Neural cell (in vitro differentiated cells): ENCODE results near the gene NARS2. TPM values are rescaled to one million over a fixed set of nuclear protein-coding genes. Genes with fewer than 3 reads are reported as not detected.

Experiments used
- H2AFZ ChIP-seq: fragments of 200-600, 300-800 bp; sonication (generic), shearing (Covaris generic); 2 replicates; pipeline ENCODE4 v1.6.0; 2014; ENCODE audit warnings: low read depth, mild to moderate bottlenecking, antibody characterized with exemption, low read length, moderate library complexity
- H3F3A ChIP-seq: fragments of 200-600 bp; shearing (Covaris generic); 2 replicates; pipeline ENCODE4 v1.6.1; 2016; ENCODE audit warnings: mild to moderate bottlenecking, moderate library complexity, mixed read lengths, antibody characterized with exemption, low read length; ENCODE audit not compliant: insufficient read depth, poor library complexity, severe bottlenecking
- H3K27ac ChIP-seq: fragments of 200-600, 300-800 bp; sonication (generic), shearing (Covaris generic); 2 replicates; pipeline ENCODE4 v1.5.1; 2014; ENCODE audit warnings: mild to moderate bottlenecking, low read length, moderate library complexity
- H3K27me3 ChIP-seq: fragments of 300-800, 200-600 bp; sonication (generic), shearing (Covaris generic); 2 replicates; pipeline ENCODE4 v1.6.0; 2014; ENCODE audit warnings: mild to moderate bottlenecking, low read depth, low read length, moderate library complexity; ENCODE audit not compliant: insufficient read depth
- H3K36me3 ChIP-seq: fragments of 300-800, 200-600 bp; sonication (generic), shearing (Covaris generic); 2 replicates; pipeline ENCODE4 v1.5.1; 2014; ENCODE audit warnings: mild to moderate bottlenecking, antibody characterized with exemption, low read length, moderate library complexity; ENCODE audit not compliant: insufficient read depth
- H3K4me2 ChIP-seq: fragments of 300-800, 200-600 bp; sonication (generic), shearing (Covaris generic); 2 replicates; pipeline ENCODE4 v1.6.0; 2014; ENCODE audit warnings: mild to moderate bottlenecking, low read length
- H3K4me3 ChIP-seq: fragments of 300-800, 200-600 bp; sonication (generic), shearing (Covaris generic); 2 replicates; pipeline ENCODE4 v1.5.1; 2014; ENCODE audit warnings: mild to moderate bottlenecking, low read length, moderate library complexity
- H3K79me2 ChIP-seq: fragments of 200-600 bp; shearing (Covaris generic); replicated peaks from 2 replicates; pipeline ENCODE4 v1.6.0; 2014; ENCODE audit warnings: mild to moderate bottlenecking, low read length, moderate library complexity; ENCODE audit not compliant: insufficient read depth
- H3K9ac ChIP-seq: fragments of 300-800, 200-600 bp; sonication (generic), shearing (Covaris generic); 2 replicates; pipeline ENCODE4 v1.6.1; 2016; ENCODE audit warnings: mild to moderate bottlenecking, low read length, mixed read lengths
- H3K9me2 ChIP-seq: fragments of 200-600 bp; shearing (Covaris generic); 2 replicates; pipeline ENCODE4 v1.6.1; 2016; ENCODE audit warnings: mild to moderate bottlenecking, low read length, mixed read lengths; ENCODE audit not compliant: insufficient read depth
- H3K9me3 ChIP-seq: fragments of 200-600, 300-800 bp; sonication (generic), shearing (Covaris generic); 2 replicates; pipeline ENCODE4 v1.6.1; 2016; ENCODE audit warnings: mild to moderate bottlenecking, mixed run types, low read length, moderate library complexity, mixed read lengths
- H4K20me1 ChIP-seq: fragments of 200-600 bp; shearing (Covaris generic); 2 replicates; pipeline ENCODE4 v1.6.1; 2016; ENCODE audit warnings: mild to moderate bottlenecking, mixed run types; ENCODE audit not compliant: insufficient read depth
- EP300 ChIP-seq: fragments of 450-650 bp; conservative IDR thresholded peaks from 2 replicates; pipeline ENCODE4 v1.6.1; 2014; ENCODE audit warnings: antibody characterized with exemption, mild to moderate bottlenecking, moderate library complexity; ENCODE audit not compliant: poor library complexity, severe bottlenecking
- EZH2 ChIP-seq: fragments of 200-600, 300-800 bp; shearing (Covaris generic), sonication (generic); IDR thresholded peaks from 2 replicates; pipeline ENCODE4 v1.6.1; 2014; ENCODE audit warnings: antibody characterized with exemption, low read length, borderline replicate concordance, mild to moderate bottlenecking; ENCODE audit not compliant: insufficient read depth, poor library complexity, severe bottlenecking
- MXI1 ChIP-seq: fragments of 450-650 bp; conservative IDR thresholded peaks from 2 replicates; pipeline ENCODE4 v1.6.1; 2014; ENCODE audit warnings: antibody characterized with exemption, mild to moderate bottlenecking; ENCODE audit not compliant: poor library complexity, severe bottlenecking
- POLR2AphosphoS5 ChIP-seq: IDR thresholded peaks from 2 replicates; pipeline ENCODE4 v1.6.1; 2012
- RAD21 ChIP-seq: fragments of 450-650 bp; conservative IDR thresholded peaks from 2 replicates; pipeline ENCODE4 v1.6.1; 2014; ENCODE audit warnings: antibody characterized with exemption, mild to moderate bottlenecking, moderate library complexity
- REST ChIP-seq: IDR thresholded peaks from 2 replicates; pipeline ENCODE4 v1.6.1; 2012; ENCODE audit warnings: borderline replicate concordance
- SMC3 ChIP-seq: fragments of 450-650 bp; conservative IDR thresholded peaks from 2 replicates; pipeline ENCODE4 v1.6.1; 2014; ENCODE audit warnings: antibody characterized with exemption, mild to moderate bottlenecking, moderate library complexity; ENCODE audit not compliant: poor library complexity
- TAF1 ChIP-seq: IDR thresholded peaks from 2 replicates; pipeline ENCODE4 v1.6.1; 2012; ENCODE audit warnings: low read depth
- polyA plus RNA-seq: library from polyadenylated mRNA; depleted of rRNA; stranded (reverse); fragments of >200 nt; gene quantifications from 2 replicates; pipeline ENCODE4 v1.2.3, GENCODE V29; 2014
- TF ChIP-seq, protein P1 (sequence below): fragments of 450-650 bp; IDR thresholded peaks from 2 replicates; pipeline ENCODE4 v1.5.1; 2014; ENCODE audit warnings: antibody characterized with exemption, mild to moderate bottlenecking, moderate library complexity; ENCODE audit not compliant: poor library complexity, severe bottlenecking

NARS2 gene
- polyA plus RNA-seq, 1 donor from 2014 or later: 39.6 TPM

- TF ChIP-seq, protein P1, sequence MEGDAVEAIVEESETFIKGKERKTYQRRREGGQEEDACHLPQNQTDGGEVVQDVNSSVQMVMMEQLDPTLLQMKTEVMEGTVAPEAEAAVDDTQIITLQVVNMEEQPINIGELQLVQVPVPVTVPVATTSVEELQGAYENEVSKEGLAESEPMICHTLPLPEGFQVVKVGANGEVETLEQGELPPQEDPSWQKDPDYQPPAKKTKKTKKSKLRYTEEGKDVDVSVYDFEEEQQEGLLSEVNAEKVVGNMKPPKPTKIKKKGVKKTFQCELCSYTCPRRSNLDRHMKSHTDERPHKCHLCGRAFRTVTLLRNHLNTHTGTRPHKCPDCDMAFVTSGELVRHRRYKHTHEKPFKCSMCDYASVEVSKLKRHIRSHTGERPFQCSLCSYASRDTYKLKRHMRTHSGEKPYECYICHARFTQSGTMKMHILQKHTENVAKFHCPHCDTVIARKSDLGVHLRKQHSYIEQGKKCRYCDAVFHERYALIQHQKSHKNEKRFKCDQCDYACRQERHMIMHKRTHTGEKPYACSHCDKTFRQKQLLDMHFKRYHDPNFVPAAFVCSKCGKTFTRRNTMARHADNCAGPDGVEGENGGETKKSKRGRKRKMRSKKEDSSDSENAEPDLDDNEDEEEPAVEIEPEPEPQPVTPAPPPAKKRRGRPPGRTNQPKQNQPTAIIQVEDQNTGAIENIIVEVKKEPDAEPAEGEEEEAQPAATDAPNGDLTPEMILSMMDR: no peak
- no peak for TF ChIP-seq TAF1
- TF ChIP-seq RAD21: no peak
- no peak for TF ChIP-seq EZH2
- no peak for TF ChIP-seq EP300
- no peak for TF ChIP-seq MXI1
- TF ChIP-seq SMC3: no peak
- no peak for TF ChIP-seq POLR2AphosphoS5
- no peak for TF ChIP-seq REST
- no peaks in the 10 kb centered on the region for H3K9me2 ChIP-seq
- no peak overlapping the region for H3K4me3 ChIP-seq
- H2AFZ ChIP-seq: no peak overlapping the region
- no peak overlapping the region for H3K9ac ChIP-seq
- no peaks in the 10 kb centered on the region for H3K9me3 ChIP-seq
- H3K79me2 ChIP-seq: no peaks in the 10 kb centered on the region
- no peak overlapping the region for H3K4me2 ChIP-seq
- no peaks in the 10 kb centered on the region for H4K20me1 ChIP-seq
- H3F3A ChIP-seq: no peaks in the 10 kb centered on the region
- no peak overlapping the region for H3K27ac ChIP-seq
- H3K36me3 ChIP-seq: no peaks in the 10 kb centered on the region
- no peaks in the 10 kb centered on the region for H3K27me3 ChIP-seq
Observed at GRCh38 chr11:78607696-78608095, 33.0 kb upstream of the NARS2 start.

- Histone ChIP-seq H3K9me2 (no peaks in the 10 kb centered on the region), H3F3A (no peaks in the 10 kb centered on the region), H3K79me2 (no peaks in the 10 kb centered on the region), H3K27me3 (no peaks in the 10 kb centered on the region), H4K20me1 (no peaks in the 10 kb centered on the region), H3K4me3 (no peak overlapping the region), H3K4me2 (no peak overlapping the region), H3K27ac (no peak overlapping the region), H2AFZ (no peak overlapping the region), H3K36me3 (no peaks in the 10 kb centered on the region), H3K9ac (no peak overlapping the region), H3K9me3 (no peaks in the 10 kb centered on the region)
- no peak for TF ChIP-seq EP300
- no peak for TF ChIP-seq POLR2AphosphoS5
- no peak for TF ChIP-seq EZH2
- TF ChIP-seq SMC3: no peak
- TF ChIP-seq, protein P1: no peak
- TF ChIP-seq RAD21: no peak
- no peak for TF ChIP-seq TAF1
- TF ChIP-seq REST: no peak
- no peak for TF ChIP-seq MXI1
Observed at GRCh38 chr11:78606667-78607066, 32.0 kb upstream of the NARS2 start.
